HCT116 (cell line): ENCODE results near the gene CARNS1. TPM values are rescaled to one million over a fixed set of nuclear protein-coding genes. Genes with fewer than 3 reads are reported as not detected.

Source experiments
- ATAC-seq: fragments of 200-7000 bp; cut with Tn5 transposase; 2 replicates; pipeline ENCODE4 v1.9.1; 2020; ENCODE audit warnings: mild to moderate bottlenecking, moderate library complexity
- BruUV-seq: library from RNA; stranded (reverse); fragments of 400-500 nt; replicated peaks from 2 replicates; lab custom pipeline; 2021; lab: Mats Ljungman, UMichigan
- CTCF ChIA-PET: fragments of 300-600 bp; sonication (Branson Sonifier 250); formaldehyde crosslinking; loops from one replicate; lab custom pipeline; 2021; ENCODE audit warnings: antibody characterized with exemption; lab: Charles Lee
- POLR2A ChIA-PET: fragments of 300-600, 350-600 bp; sonication (Branson Sonifier 250); formaldehyde crosslinking; loops from one replicate; lab custom pipeline; 2021; ENCODE audit warnings: antibody characterized with exemption; lab: Charles Lee
- RAD21 ChIA-PET, 2 experiments: fragments of 300-600 bp; sonication (Branson Sonifier 250); formaldehyde crosslinking; loops; one replicate each; lab custom pipeline; 2023; ENCODE audit warnings: low total read pairs in 2 of 2; ENCODE audit not compliant: uncharacterized antibody in 2 of 2, unreplicated experiment in 2 of 2, low non-redundant PET in 1 of 2; lab: Charles Lee
- DNase-seq: peaks from one replicate; pipeline ENCODE4 v3.0.0-alpha.2; 2010; ENCODE audit warnings: low read depth, low spot score
- H2AFZ ChIP-seq: fragments of 200-600 bp; shearing (Covaris generic), sonication (generic); 2 replicates; pipeline ENCODE4 v1.6.1; 2017; ENCODE audit warnings: low read depth, mixed run types, mixed read lengths, antibody characterized with exemption, low read length; ENCODE audit not compliant: poor library complexity, severe bottlenecking
- H3K27ac ChIP-seq: 2 replicates; pipeline ENCODE4 v1.5.1; 2012; ENCODE audit warnings: low read depth, low read length
- H3K27me3 ChIP-seq: fragments of 200-600 bp; sonication (generic); 2 replicates; pipeline ENCODE4 v1.6.1; 2016; ENCODE audit warnings: mixed run types, low read length, mixed read lengths; ENCODE audit not compliant: insufficient read depth
- H3K36me3 ChIP-seq, 2 experiments: fragments of 200-500 bp in 1 of 2; fragments of 200-600 bp in 1 of 2; sonication (Bioruptor generic) in 1 of 2; sonication (generic) in 1 of 2; 2 replicates each; pipeline versions ENCODE4 v1.5.1 to v1.6.1; 2014 to 2016; ENCODE audit warnings: low read length in 2 of 2, inconsistent platforms in 1 of 2, mixed read lengths in 1 of 2, mixed run types in 1 of 2; ENCODE audit not compliant: insufficient read depth in 2 of 2, control insufficient read depth in 1 of 2
- H3K4me1 ChIP-seq, 2 experiments: fragments of 200-600 bp in 1 of 2; sonication (generic) in 1 of 2; 2 replicates each; pipeline versions ENCODE4 v1.5.1 to v1.6.1; 2012 to 2017; ENCODE audit warnings: low read length in 2 of 2, inconsistent platforms in 1 of 2, mild to moderate bottlenecking in 1 of 2, mixed read lengths in 1 of 2, mixed run types in 1 of 2, moderate library complexity in 1 of 2; ENCODE audit not compliant: insufficient read depth in 2 of 2, control insufficient read depth in 1 of 2
- H3K4me2 ChIP-seq: fragments of 200-600 bp; sonication (generic); 2 replicates; pipeline ENCODE4 v1.6.1; 2017; ENCODE audit warnings: mixed run types, low read length, mixed read lengths
- H3K4me3 ChIP-seq, 2 experiments: fragments of 200-600 bp in 1 of 2; sonication (generic) in 1 of 2; replicated peaks in 1 of 2; 2 replicates each; pipeline ENCODE4 v1.5.1; 2011 to 2016; ENCODE audit warnings: low read length in 2 of 2, control low read depth in 1 of 2, low read depth in 1 of 2, mild to moderate bottlenecking in 1 of 2, mixed read lengths in 1 of 2, mixed run types in 1 of 2
- H3K79me2 ChIP-seq: fragments of 200-600 bp; sonication (generic); 2 replicates; pipeline ENCODE4 v1.6.1; 2017; ENCODE audit warnings: mild to moderate bottlenecking, mixed run types, low read length, moderate library complexity, mixed read lengths; ENCODE audit not compliant: insufficient read depth
- H3K9ac ChIP-seq: fragments of 200-600 bp; sonication (generic); 2 replicates; pipeline ENCODE4 v1.6.1; 2016; ENCODE audit warnings: low read length, mixed read lengths
- H3K9me2 ChIP-seq: fragments of 200-600 bp; sonication (generic), shearing (Covaris generic); 2 replicates; pipeline ENCODE4 v1.6.1; 2017; ENCODE audit warnings: mixed run types, mild to moderate bottlenecking, moderate library complexity; ENCODE audit not compliant: insufficient read depth
- H3K9me3 ChIP-seq, 2 experiments: fragments of 200-500 bp in 1 of 2; fragments of 200-600 bp in 1 of 2; sonication (Bioruptor generic) in 1 of 2; sonication (generic) in 1 of 2; 2 replicates each; pipeline ENCODE4 v1.6.1; 2014 to 2017; ENCODE audit warnings: low read length in 2 of 2, mixed read lengths in 2 of 2, inconsistent platforms in 1 of 2, low read depth in 1 of 2, mild to moderate bottlenecking in 1 of 2, mixed run types in 1 of 2, moderate library complexity in 1 of 2; ENCODE audit not compliant: control insufficient read depth in 1 of 2, insufficient read depth in 1 of 2
- H4K20me1 ChIP-seq: fragments of 200-600 bp; sonication (generic), shearing (Covaris generic); 2 replicates; pipeline ENCODE4 v1.6.1; 2017; ENCODE audit warnings: mixed run types, mild to moderate bottlenecking, moderate library complexity; ENCODE audit not compliant: insufficient read depth
- CEBPB ChIP-seq: IDR thresholded peaks from 2 replicates; pipeline ENCODE4 v1.6.1; 2012; ENCODE audit warnings: low read depth
- EGR1 ChIP-seq: IDR thresholded peaks from 2 replicates; pipeline ENCODE4 v1.6.1; 2012; ENCODE audit warnings: low read depth
- ELF1 ChIP-seq: IDR thresholded peaks from 2 replicates; pipeline ENCODE4 v1.6.1; 2012; ENCODE audit warnings: low read depth, borderline replicate concordance
- EZH2phosphoT487 ChIP-seq: fragments of 200-600 bp; IDR thresholded peaks from 2 replicates; pipeline ENCODE4 v1.6.1; 2018; ENCODE audit warnings: antibody characterized with exemption, borderline replicate concordance
- POLR2A ChIP-seq: IDR thresholded peaks from 2 replicates; pipeline ENCODE4 v1.7.0; 2011; ENCODE audit warnings: borderline replicate concordance; ENCODE audit not compliant: insufficient read depth, insufficient read length; ENCODE audit errors: extremely low read depth
- SRF ChIP-seq: IDR thresholded peaks from 2 replicates; pipeline ENCODE4 v1.6.1; 2012; ENCODE audit warnings: low read depth
- TCF7L2 ChIP-seq: IDR thresholded peaks from 2 replicates; pipeline ENCODE4 v1.7.0; 2011; ENCODE audit warnings: borderline replicate concordance, inconsistent platforms; ENCODE audit not compliant: insufficient read depth, insufficient read length; ENCODE audit errors: extremely low read depth
- ZFX ChIP-seq: fragments of 450-650 bp; IDR thresholded peaks from 2 replicates; pipeline ENCODE4 v1.6.1; 2017
- intact Hi-C: fragments of 100-400 bp; cut with micrococcal nuclease; formaldehyde crosslinking; loops from 2 replicates; pipeline ENCODE4 v1.10.0; 2022
- total RNA-seq: library from RNA; stranded (reverse); gene quantifications from one replicate; pipeline ENCODE4 v1.2.1, GENCODE V29; 2021; ENCODE audit not compliant: unreplicated experiment
- TF ChIP-seq, protein P1 (sequence below), 3 experiments: fragments of 200-600 bp in 1 of 3; sonication (generic) in 1 of 3; IDR thresholded peaks in 2 of 3; conservative IDR thresholded peaks in 1 of 3; 2 replicates each; pipeline ENCODE4 v1.5.1; 2012 to 2017; ENCODE audit warnings: low read depth in 2 of 3, low read length in 2 of 3, antibody characterized with exemption in 1 of 3, borderline replicate concordance in 1 of 3, control low read depth in 1 of 3, mild to moderate bottlenecking in 1 of 3, mixed read lengths in 1 of 3, mixed run types in 1 of 3, moderate library complexity in 1 of 3; ENCODE audit not compliant: insufficient read depth in 1 of 3

The CARNS1 gene
- total RNA-seq, 1 experiment from 2014 or later = 1.0 TPM

DNA sequence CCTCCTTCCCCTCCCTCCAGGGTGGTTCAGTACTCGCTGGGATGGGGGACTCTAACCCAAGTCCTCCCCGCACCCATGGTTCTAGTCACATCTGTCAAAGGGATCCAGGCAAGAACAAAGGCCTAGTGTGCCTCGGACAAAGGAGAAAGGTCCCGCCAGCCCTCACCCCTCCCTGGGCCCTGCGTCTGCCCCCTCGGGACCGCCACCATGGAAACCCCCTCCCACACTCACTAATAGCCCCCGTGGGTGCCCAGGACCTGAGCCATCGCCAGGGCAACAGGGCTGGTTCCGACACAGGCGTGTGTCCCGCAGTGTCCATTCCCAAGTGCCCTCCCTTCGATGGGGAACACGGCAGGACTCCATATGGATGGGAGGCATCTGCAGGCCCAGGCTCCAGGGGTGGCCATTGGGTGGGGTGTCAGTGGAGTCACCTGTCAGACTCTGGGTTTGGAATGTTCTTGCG lies 5.1 kb upstream of the CARNS1 start:
- no TSS peak for BruUV-seq
- Histone ChIP-seq H3K9me3 (no peaks in the 10 kb centered on the region), H3K4me1 (peaks cover 5 to 14% of the 10 kb centered on the region in 2 experiments; a peak in 3 of 4 replicates), H3K4me2 (no peak overlapping the region), H3K79me2 (no peaks in the 10 kb centered on the region), H3K9me2 (no peaks in the 10 kb centered on the region), H3K36me3 (no peaks in the 10 kb centered on the region), H3K27ac (no peak overlapping the region), H3K27me3 (no peaks in the 10 kb centered on the region), H3K4me3 (no peak overlapping the region), H3K9ac (no peak overlapping the region), H2AFZ (no peak overlapping the region), H4K20me1 (no peaks in the 10 kb centered on the region)
- no peak for DNase-seq
- no peak for ATAC-seq
- POLR2A ChIA-PET = no interaction called here
- TF ChIP-seq EZH2phosphoT487 = no peak
- no peak for TF ChIP-seq TCF7L2
- no peak for TF ChIP-seq POLR2A
- no peak for TF ChIP-seq ELF1
- no peak for TF ChIP-seq EGR1
- TF ChIP-seq CEBPB = no peak
- TF ChIP-seq ZFX = no peak
- TF ChIP-seq SRF = no peak
- TF ChIP-seq, protein P1, sequence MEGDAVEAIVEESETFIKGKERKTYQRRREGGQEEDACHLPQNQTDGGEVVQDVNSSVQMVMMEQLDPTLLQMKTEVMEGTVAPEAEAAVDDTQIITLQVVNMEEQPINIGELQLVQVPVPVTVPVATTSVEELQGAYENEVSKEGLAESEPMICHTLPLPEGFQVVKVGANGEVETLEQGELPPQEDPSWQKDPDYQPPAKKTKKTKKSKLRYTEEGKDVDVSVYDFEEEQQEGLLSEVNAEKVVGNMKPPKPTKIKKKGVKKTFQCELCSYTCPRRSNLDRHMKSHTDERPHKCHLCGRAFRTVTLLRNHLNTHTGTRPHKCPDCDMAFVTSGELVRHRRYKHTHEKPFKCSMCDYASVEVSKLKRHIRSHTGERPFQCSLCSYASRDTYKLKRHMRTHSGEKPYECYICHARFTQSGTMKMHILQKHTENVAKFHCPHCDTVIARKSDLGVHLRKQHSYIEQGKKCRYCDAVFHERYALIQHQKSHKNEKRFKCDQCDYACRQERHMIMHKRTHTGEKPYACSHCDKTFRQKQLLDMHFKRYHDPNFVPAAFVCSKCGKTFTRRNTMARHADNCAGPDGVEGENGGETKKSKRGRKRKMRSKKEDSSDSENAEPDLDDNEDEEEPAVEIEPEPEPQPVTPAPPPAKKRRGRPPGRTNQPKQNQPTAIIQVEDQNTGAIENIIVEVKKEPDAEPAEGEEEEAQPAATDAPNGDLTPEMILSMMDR (IDR thresholded peaks at IDR 0.05 in 2 of 3, conservative IDR thresholded peaks at IDR 0.05 in 1 of 3; ENCODE audit: borderline replicate concordance in 1 of 3, insufficient read depth in 1 of 3, low read depth in 2 of 3, low read length in 2 of 3) = no peak
- CTCF ChIA-PET = no interaction called here
- intact Hi-C loops = no loop called here
- RAD21 ChIA-PET = no interaction called here
